ENCODE measurements around the gene SZT2. TPM values are rescaled to one million over a fixed set of nuclear protein-coding genes. Genes with fewer than 3 reads are reported as not detected.

SZT2 gene
- total RNA-seq (2022; extraction: Qiagen RNA extraction) = 5.8 to 7.6 TPM (median 7.2 TPM) in 5 replicates

DNA sequence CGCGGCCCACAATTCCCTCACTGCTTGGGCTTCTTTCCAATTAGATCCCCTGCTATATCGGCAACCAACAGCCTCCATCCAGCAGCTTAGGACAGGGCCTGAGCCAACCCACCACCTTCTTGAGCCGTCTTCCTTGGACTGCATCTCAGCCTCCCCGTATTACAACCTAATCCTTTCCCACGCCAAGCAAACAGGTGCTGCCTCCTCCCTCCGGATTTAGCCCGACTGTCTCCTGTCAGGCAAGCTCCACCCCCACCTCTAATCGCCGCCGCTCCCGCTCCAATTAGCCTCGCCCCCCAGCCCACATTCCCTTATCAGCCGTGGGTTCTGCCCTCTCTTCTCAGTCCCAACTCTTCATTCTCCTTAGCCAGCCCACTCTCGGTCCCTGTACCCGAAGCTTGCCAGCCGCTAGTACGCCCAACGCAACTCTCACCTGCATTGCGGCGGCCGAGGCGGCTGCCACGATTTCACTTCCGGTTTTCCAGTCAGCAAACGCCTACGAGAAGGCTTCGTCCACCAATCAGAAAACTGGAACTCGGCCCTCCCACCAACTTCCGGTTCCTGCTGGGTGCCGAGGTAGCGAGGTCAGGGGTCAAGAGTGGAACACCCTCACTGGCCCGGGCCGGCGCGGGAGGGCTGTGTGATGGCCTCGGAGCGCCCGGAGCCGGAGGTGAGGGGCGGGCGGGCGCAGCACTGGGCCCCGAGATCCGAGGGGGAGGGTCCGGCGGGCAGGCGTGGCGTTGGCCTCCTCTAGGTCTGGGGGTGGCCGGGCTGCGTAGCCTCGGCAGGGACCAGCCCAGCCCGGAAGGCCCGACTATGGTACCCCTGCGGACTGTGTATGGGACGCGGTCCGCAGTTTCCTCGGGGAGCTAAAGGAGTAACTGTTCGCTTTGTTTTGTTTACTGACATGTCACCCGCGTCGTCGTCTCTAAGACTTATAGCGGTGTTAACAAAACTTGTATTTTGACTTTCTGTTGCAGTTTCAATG lies at the start of gene SZT2, which contains the start of gene MED8:
Gene SZT2, plus strand, starts transcription at position 574 of the 988 bp plus-strand sequence. Its CDS starts 70 bp downstream, at position 644.
Gene MED8, minus strand, starts transcription at position 475 of the 988 bp plus-strand sequence. Its CDS starts 36 bp downstream, at position 439.

DNA sequence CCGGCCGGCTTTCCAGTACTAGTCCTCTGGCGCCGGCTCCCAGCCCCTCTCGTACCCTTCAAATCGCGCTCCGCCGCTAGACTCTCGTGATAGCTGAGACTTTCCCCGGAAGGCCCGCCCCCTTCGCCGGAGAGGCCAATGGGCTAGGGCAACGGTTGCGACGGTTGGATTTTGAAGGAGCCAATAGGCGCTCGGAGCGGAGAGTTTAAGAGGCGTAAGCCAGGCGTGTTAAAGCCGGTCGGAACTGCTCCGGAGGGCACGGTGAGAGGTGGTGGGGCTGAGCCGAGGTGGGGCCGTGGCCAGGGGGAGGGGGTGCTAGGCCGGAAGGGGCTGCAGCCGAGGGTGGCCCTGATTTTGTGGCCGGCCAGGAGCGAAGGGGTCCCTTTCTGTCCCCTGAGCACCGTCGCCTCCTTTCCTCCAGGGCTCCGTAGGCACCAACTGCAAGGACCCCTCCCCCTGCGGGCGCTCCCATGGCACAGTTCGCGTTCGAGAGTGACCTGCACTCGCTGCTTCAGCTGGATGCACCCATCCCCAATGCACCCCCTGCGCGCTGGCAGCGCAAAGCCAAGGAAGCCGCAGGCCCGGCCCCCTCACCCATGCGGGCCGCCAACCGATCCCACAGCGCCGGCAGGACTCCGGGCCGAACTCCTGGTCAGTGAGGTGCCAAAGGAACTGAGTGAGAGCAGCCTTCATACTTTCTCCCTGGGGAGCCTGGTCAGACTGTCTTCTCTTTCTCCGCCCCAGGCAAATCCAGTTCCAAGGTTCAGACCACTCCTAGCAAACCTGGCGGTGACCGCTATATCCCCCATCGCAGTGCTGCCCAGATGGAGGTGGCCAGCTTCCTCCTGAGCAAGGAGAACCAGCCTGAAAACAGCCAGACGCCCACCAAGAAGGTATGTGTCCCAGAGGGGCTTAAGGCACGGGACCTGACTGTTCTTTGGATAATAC lies 30.7 kb upstream of the SZT2 start, which contains the start of gene CDC20:
Gene CDC20, plus strand, starts transcription at position 236 of the 948 bp plus-strand sequence. Its CDS starts 235 bp downstream, at position 471.

DNA sequence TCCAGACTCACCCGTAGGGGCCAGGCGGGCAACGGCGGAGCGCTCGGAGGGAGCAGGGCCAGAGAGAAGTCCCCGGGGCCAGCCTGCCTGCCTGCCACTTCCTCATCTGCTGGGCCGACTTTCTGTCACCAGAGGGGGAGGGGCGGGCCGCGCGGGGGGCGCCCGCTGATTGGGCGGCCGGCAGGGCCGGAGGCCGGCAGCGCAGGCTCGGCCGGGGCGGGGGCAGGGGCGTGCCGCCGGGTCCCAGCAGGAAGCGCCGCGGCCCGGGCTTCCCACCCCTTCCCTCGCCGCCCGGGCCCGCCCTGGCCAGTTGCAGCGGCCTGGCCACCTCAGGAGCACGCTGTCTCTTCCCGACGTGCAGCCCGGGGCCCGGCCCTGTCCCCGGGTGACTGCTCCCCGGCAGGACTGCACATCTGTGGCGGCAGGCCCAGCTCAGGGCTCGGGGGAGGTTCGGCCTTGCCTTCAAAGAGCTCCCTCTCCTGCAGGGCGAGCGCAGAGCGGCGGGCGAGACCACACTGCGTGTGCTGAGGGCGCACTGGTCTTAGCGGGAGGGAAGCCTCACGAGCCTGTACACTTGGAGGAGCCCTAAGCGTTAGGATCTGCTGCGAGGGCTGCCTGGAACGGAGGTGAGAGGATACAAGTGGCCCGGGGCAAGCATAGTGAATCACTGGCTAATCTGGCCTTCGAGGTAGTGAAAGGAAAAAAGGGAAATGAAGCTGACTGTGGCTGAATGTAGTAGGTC lies 21.6 kb upstream of the SZT2 start, which contains the start of gene ELOVL1:
Gene ELOVL1, minus strand, starts transcription at position 108 of the 742 bp plus-strand sequence. CDS start 2,402 bp downstream, outside the sequence.

DNA sequence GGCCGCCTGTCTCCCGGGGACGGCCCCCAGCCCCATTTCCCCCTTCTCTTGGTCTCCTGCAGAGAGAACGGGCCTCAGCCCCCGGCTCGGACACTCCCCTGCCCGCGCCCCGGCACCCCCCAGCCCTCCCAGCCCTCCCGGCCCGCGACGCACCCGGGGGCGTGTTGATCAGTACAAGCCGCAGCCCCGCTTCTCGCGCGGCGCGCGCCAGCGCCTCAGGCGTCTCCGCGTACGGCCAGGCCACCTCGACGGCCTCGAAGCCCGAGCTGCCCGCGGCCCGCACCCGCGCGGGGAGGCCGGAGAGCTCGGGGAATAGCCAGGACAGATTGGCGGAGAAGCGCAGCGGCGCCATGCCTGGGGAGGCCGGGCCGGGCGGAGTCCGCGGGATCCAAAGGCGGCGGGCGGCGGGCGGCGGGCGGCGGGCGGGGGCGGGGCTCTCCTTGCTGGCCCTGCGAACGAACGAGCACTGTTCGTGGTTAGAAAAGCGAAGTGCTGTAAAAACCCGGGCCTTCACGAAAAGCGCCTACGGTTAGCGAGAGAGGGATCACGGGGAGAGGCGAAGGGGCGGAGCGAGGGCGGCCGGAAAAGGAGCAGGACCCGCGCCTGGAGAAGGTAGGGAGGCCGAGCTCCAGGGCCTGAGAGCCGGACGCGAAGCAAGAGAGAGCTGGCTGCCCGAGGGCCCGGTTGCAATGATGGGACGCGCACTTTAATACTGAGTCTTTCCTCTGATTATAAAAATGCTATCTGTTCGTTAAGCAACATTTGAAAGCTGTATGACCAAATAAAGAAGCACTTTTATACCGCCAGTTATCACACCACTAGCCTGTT lies 64.0 kb downstream of the SZT2 start, which contains the start of gene HYI:
Gene HYI, minus strand, starts transcription at position 490 of the 828 bp plus-strand sequence. Its CDS starts 138 bp downstream, at position 352.

Other genes starting within 250 kb of the SZT2 start
- 168 to 200 TPM (median 185 TPM) in 5 replicates for gene EBNA1BP2, start 217.6 kb upstream of the SZT2 start, total RNA-seq (2022; extraction: Qiagen RNA extraction)
- 0.28 to 0.68 TPM (median 0.36 TPM) in 5 replicates for gene CFAP57, start 217.6 kb upstream of the SZT2 start, total RNA-seq (2022; extraction: Qiagen RNA extraction)
- 0.05 to 0.08 TPM (median 0.07 TPM) in 3 of 5 replicates, not detected in the others for gene TMEM125, start 119.9 kb upstream of the SZT2 start, total RNA-seq (2022; extraction: Qiagen RNA extraction)
- not detected in 5 replicates for gene C1orf210, start 104.3 kb upstream of the SZT2 start, total RNA-seq (2022; extraction: Qiagen RNA extraction)
- gene TIE1, start 88.9 kb upstream of the SZT2 start, total RNA-seq (2022; extraction: Qiagen RNA extraction) = 0.02 to 0.15 TPM in 2 of 5 replicates, not detected in the others
- 0.17 to 0.22 TPM (median 0.21 TPM) in 3 of 5 replicates, not detected in the others for gene MPL, start 52.1 kb upstream of the SZT2 start, total RNA-seq (2022; extraction: Qiagen RNA extraction)
- 182 to 204 TPM (median 198 TPM) in 5 replicates for gene CDC20, start 30.9 kb upstream of the SZT2 start, total RNA-seq (2022; extraction: Qiagen RNA extraction)
- 135 to 156 TPM (median 143 TPM) in 5 replicates for gene ELOVL1, start 21.9 kb upstream of the SZT2 start, total RNA-seq (2022; extraction: Qiagen RNA extraction)
- 34.9 to 37.9 TPM (median 37.3 TPM) in 5 replicates for gene MED8, start 99 bp upstream of the SZT2 start, total RNA-seq (2022; extraction: Qiagen RNA extraction)
- 11.5 to 16.3 TPM (median 14.4 TPM) in 5 replicates for gene HYI, start 64.0 kb downstream of the SZT2 start, total RNA-seq (2022; extraction: Qiagen RNA extraction)
- gene PTPRF, start 141.0 kb downstream of the SZT2 start, total RNA-seq (2022; extraction: Qiagen RNA extraction) = 73.3 to 110 TPM (median 95.8 TPM) in 5 replicates